ENCODE results near the gene MUSTN1.

Gene MUSTN1

GRCh38 chr3:52787672-52788625 lies 46.9 kb downstream of the MUSTN1 start:
- TF ChIP-seq CTCF (IDR thresholded peaks at IDR 0.05; ENCODE audit: low read depth, low read length) = peak; percentile 21; the same call in 1 of the 2 replicates

GRCh38 chr3:52787246-52787645 lies 47.6 kb downstream of the MUSTN1 start:
- TF ChIP-seq CTCF (IDR thresholded peaks at IDR 0.05; ENCODE audit: low read depth, low read length) = no peak
- H3K27ac ChIP-seq = no peak overlapping the region

More at GRCh38 chr3:52787672-52788625, 46.9 kb downstream of the MUSTN1 start:
- no peak for DNase-seq
- H3K9me3 ChIP-seq (ENCODE audit: severe bottlenecking) = no peaks in the 10 kb centered on the region
- H3K27ac ChIP-seq = no peak overlapping the region
- H3K4me3 ChIP-seq (ENCODE audit: low read depth, low read length) = no peak overlapping the region
- H3K27me3 ChIP-seq (ENCODE audit: insufficient read depth, low read depth, severe bottlenecking) = no peaks in the 10 kb centered on the region
- H3K36me3 ChIP-seq = no peaks in the 10 kb centered on the region

GRCh38 chr3:52786330-52787215 lies 48.2 kb downstream of the MUSTN1 start:
- TF ChIP-seq CTCF (IDR thresholded peaks at IDR 0.05; ENCODE audit: low read depth, low read length) = no peak
- no peak for DNase-seq
- no peaks in the 10 kb centered on the region for H3K27me3 ChIP-seq (ENCODE audit: insufficient read depth, low read depth, severe bottlenecking)
- H3K4me3 ChIP-seq (ENCODE audit: low read depth, low read length) = no peak overlapping the region
- H3K36me3 ChIP-seq = no peaks in the 10 kb centered on the region
- H3K27ac ChIP-seq = no peak overlapping the region
- H3K9me3 ChIP-seq (ENCODE audit: severe bottlenecking) = no peaks in the 10 kb centered on the region

More at GRCh38 chr3:52787246-52787645, 47.6 kb downstream of the MUSTN1 start:
- no peaks in the 10 kb centered on the region for H3K9me3 ChIP-seq (ENCODE audit: severe bottlenecking)
- H3K4me3 ChIP-seq (ENCODE audit: low read depth, low read length) = no peak overlapping the region
- no peaks in the 10 kb centered on the region for H3K36me3 ChIP-seq
- H3K27me3 ChIP-seq (ENCODE audit: insufficient read depth, low read depth, severe bottlenecking) = no peaks in the 10 kb centered on the region
- no peak for DNase-seq

- no peaks in the 10 kb centered on the region for H3K9me3 ChIP-seq (ENCODE audit: severe bottlenecking)
- DNase-seq = no peak
- no peaks in the 10 kb centered on the region for H3K36me3 ChIP-seq
- H3K27ac ChIP-seq = no peak overlapping the region
- no peak overlapping the region for H3K4me3 ChIP-seq (ENCODE audit: low read depth, low read length)
- TF ChIP-seq CTCF (IDR thresholded peaks at IDR 0.05; ENCODE audit: low read depth, low read length) = no peak
- no peaks in the 10 kb centered on the region for H3K27me3 ChIP-seq (ENCODE audit: insufficient read depth, low read depth, severe bottlenecking)
Observed at GRCh38 chr3:52784931-52785590, 49.8 kb downstream of the MUSTN1 start.

- H3K27ac ChIP-seq = no peak overlapping the region
- DNase-seq = no peak
- no peaks in the 10 kb centered on the region for H3K9me3 ChIP-seq (ENCODE audit: severe bottlenecking)
- H3K36me3 ChIP-seq = no peaks in the 10 kb centered on the region
- TF ChIP-seq CTCF (IDR thresholded peaks at IDR 0.05; ENCODE audit: low read depth, low read length) = no peak
- no peaks in the 10 kb centered on the region for H3K27me3 ChIP-seq (ENCODE audit: insufficient read depth, low read depth, severe bottlenecking)
- no peak overlapping the region for H3K4me3 ChIP-seq (ENCODE audit: low read depth, low read length)
Observed at GRCh38 chr3:52784021-52784621, 50.7 kb downstream of the MUSTN1 start.
